Progenitor cell of endocrine pancreas (in vitro differentiated cells): ENCODE data around the gene NINJ2. TPM values are rescaled to one million over a fixed set of nuclear protein-coding genes. Genes with fewer than 3 reads are reported as not detected.

Source experiments
- DNase-seq: peaks from one replicate; pipeline ENCODE4 v3.0.0; 2021; ENCODE audit warnings: low spot score; ENCODE audit not compliant: unreplicated experiment
- H3K27ac Mint-ChIP-seq: 2 replicates; pipeline ENCODE4 v1.8.0; 2021; ENCODE audit warnings: mild to moderate bottlenecking, moderate library complexity, mixed read lengths
- H3K27me3 Mint-ChIP-seq: 2 replicates; pipeline ENCODE4 v1.8.0; 2021; ENCODE audit warnings: mixed read lengths
- H3K36me3 Mint-ChIP-seq: 2 replicates; pipeline ENCODE4 v1.8.0; 2022; ENCODE audit warnings: mixed read lengths; ENCODE audit not compliant: insufficient read depth
- H3K4me1 Mint-ChIP-seq: 2 replicates; pipeline ENCODE4 v1.8.0; 2021; ENCODE audit warnings: low read depth, mixed read lengths
- H3K4me3 Mint-ChIP-seq: 2 replicates; pipeline ENCODE4 v1.8.0; 2021; ENCODE audit warnings: low read depth, mild to moderate bottlenecking, moderate library complexity, mixed read lengths
- H3K9me3 Mint-ChIP-seq: 2 replicates; pipeline ENCODE4 v1.8.0; 2021; ENCODE audit warnings: low read depth, mixed read lengths
- total RNA-seq: library from RNA; stranded (reverse); gene quantifications from 2 replicates; pipeline ENCODE4 v1.2.1, GENCODE V29; 2021
- TF ChIP-seq, protein P1 (sequence below): fragments of 200-600 bp; sonication (generic); IDR thresholded peaks from one replicate; pipeline ENCODE4 v1.5.0; 2021; ENCODE audit warnings: antibody characterized with exemption, mild to moderate bottlenecking; ENCODE audit not compliant: unreplicated experiment

Gene NINJ2
- total RNA-seq, 1 donor from 2014 or later, result 4.0 TPM

DNA sequence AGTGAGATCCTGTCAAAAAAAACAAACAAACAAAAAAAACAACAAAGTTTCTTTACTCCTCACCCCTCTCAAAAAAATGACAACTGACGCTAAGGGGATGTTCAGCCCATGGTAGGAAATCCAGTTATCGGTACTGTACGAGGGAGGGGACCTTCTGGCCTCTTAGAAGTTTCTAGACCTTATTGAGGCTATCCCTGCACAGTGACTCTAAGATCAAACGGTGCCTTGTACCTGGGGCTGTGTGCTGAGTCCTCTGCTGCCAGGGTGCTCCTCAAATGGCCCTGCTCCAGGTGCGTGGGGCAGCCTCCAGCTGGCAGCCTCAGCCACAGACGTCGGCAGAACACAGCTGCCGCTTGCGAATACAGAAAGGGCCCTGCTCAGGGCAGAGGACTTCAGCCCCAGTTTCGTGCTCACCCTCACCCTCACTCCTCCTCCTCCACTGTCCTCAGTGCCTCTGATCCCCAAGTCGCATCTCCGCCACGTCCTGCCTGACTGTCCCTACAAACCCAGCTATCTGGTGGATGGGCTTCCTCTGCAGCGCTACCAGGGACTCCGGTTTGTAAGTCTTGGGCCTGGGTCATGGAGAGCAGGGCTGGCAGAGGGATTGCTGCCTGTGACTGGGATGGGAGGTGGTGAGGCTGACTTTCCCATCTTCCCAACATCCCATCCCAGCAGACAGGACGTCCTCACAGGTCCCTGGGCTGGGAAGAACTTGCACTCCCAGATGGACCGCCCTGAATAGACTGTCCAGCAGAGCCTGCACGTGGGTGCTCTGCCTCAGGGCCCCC is 112.6 kb downstream of the NINJ2 start:
- no peaks in the 10 kb centered on the region for H3K27me3 Mint-ChIP-seq
- DNase-seq, result no peak
- peaks cover 19% of the 10 kb centered on the region for H3K36me3 Mint-ChIP-seq
- H3K4me1 Mint-ChIP-seq, result no peaks in the 10 kb centered on the region
- H3K4me3 Mint-ChIP-seq, result no peak overlapping the region
- no peaks in the 10 kb centered on the region for H3K9me3 Mint-ChIP-seq
- TF ChIP-seq, protein P1, sequence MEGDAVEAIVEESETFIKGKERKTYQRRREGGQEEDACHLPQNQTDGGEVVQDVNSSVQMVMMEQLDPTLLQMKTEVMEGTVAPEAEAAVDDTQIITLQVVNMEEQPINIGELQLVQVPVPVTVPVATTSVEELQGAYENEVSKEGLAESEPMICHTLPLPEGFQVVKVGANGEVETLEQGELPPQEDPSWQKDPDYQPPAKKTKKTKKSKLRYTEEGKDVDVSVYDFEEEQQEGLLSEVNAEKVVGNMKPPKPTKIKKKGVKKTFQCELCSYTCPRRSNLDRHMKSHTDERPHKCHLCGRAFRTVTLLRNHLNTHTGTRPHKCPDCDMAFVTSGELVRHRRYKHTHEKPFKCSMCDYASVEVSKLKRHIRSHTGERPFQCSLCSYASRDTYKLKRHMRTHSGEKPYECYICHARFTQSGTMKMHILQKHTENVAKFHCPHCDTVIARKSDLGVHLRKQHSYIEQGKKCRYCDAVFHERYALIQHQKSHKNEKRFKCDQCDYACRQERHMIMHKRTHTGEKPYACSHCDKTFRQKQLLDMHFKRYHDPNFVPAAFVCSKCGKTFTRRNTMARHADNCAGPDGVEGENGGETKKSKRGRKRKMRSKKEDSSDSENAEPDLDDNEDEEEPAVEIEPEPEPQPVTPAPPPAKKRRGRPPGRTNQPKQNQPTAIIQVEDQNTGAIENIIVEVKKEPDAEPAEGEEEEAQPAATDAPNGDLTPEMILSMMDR, result no peak
- no peak overlapping the region for H3K27ac Mint-ChIP-seq

DNA sequence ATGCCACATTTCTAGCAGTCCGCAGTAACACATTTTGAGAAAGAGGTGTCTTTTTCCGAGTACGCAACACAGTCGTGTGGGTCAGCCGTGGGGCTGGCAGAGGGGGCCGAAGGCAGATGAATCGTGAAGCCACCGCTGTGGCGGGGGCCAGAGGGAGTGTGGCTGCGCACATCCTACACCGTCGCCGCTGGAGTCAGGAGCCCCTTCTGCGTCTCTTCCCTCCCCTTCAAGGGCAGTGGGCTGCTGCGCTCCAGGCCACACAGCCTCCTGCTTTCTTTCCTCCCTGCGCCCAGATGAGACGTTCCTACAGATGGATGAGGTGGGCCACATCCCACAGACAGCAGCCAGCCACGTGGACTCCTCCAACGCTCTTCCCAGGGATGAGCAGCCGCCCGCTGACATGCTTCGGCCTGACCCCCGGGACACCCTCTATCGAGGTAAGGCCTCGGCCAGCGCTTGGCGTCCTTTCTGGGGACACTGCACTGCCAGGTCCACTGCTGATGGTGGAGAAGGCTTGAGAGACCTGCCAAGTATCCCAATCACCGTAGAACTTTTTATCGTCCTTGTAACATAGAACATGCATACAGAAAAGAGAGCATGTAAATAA is 113.7 kb downstream of the NINJ2 start:
- Mint-ChIP-seq H3K36me3 (peaks cover 16% of the 10 kb centered on the region), H3K9me3 (no peaks in the 10 kb centered on the region), H3K4me3 (no peak overlapping the region), H3K27ac (no peak overlapping the region), H3K27me3 (no peaks in the 10 kb centered on the region), H3K4me1 (no peaks in the 10 kb centered on the region)
- TF ChIP-seq, protein P1, result no peak
- DNase-seq, result no peak

DNA sequence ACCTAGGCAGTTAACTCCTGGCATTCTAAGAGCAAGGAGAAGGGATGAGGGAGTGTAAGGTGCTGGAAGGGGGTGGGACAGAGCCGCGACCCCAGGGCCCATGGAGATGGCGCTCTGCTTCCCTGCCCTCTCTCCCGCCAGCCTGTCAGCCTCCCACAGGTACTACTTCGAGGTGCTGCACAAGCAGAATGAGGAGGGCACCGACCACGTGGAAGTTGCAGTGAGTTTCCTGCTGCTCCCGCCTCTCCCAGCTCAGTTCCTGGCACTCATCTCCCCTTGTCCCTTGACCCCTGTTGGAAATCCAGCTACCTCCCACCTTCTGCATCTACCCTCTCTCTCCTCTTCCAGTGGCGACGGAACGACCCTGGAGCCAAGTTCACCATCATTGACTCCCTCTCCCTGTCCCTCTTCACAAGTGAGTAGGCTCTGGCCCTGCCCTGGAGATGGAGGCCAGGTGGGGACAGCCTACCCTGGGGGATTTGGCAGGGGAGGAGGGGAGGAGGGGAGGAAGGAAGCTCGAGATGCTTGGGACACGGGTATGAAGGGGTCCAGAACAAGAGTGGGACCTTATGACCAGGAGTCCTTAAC is 115.3 kb downstream of the NINJ2 start:
- TF ChIP-seq, protein P1, result no peak
- H3K9me3 Mint-ChIP-seq, result no peaks in the 10 kb centered on the region
- no peak overlapping the region for H3K27ac Mint-ChIP-seq
- no peaks in the 10 kb centered on the region for H3K27me3 Mint-ChIP-seq
- H3K4me3 Mint-ChIP-seq, result no peak overlapping the region
- H3K4me1 Mint-ChIP-seq, result peaks cover under 1% of the 10 kb centered on the region
- peaks cover 10% of the 10 kb centered on the region for H3K36me3 Mint-ChIP-seq
- no peak for DNase-seq

DNA sequence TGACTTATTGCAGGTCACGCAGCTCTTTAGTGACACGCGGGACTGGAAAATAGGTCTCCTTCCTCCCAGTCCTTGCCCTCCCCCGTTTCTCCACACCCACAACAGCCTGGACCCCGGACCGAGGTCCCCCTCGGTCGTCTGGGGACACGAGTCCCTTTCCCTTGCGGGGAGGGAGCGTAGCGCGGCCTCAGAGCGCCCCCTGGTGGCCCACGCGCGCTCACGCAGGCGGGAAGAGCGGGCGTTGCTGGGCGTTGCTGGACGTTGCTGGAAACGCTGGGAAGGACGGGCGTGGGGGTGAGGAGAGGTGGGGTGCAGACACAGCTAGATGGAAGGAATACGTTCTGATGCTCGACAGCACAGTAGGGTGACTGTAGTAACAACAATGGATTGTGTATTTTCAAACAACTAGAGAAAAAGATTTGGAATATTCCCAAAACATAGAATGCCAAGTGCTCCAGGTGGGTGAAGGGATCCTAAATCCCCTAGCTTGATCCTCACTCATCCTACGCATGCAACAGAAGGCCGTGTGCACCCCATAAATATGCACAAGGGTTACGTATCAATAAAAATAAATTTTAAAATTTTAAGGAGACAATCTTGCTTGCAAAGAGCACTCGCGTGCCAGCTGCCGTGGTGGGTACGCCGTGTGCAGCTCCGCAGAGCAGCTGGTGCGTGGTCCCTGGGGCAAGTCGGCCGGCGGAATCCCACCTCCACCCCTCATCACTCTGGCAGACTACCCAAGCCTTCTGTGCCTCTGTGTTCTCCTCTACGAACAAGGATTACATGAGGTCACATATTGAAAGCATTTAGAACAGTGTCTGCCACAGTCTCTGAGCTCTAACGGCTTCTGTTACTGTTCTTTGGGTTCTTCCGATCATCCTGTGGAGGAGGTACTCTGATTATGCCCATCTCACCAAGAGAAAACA is 116.1 kb downstream of the NINJ2 start:
- Mint-ChIP-seq H3K27ac (no peak overlapping the region), H3K9me3 (no peaks in the 10 kb centered on the region), H3K36me3 (peaks cover 4% of the 10 kb centered on the region), H3K4me1 (peaks cover 6% of the 10 kb centered on the region), H3K4me3 (no peak overlapping the region), H3K27me3 (no peaks in the 10 kb centered on the region)
- TF ChIP-seq, protein P1, result peak; percentile 100
- peak; percentile 87 for DNase-seq
